GM19239 (cell line): ENCODE results near the gene FYTTD1.
A peak's percentile ranks its signal among the peaks of the same experiment; 100 is the strongest.
"Not testable (repeated sequence)": the region's sequence is repeated elsewhere in the genome, so short reads cannot be mapped to it uniquely, and the experiment has no call there.

Source experiments
- DNase-seq: peaks from one replicate; pipeline ENCODE4 v3.0.0; 2011; ENCODE audit warnings: low spot score; ENCODE audit not compliant: insufficient read length
- FAIRE-seq: peaks from 2 replicates; lab custom pipeline; 2011; peaks lifted over from hg19 to GRCh38; lab: Jason Lieb, UNC

FYTTD1 gene, protein sequence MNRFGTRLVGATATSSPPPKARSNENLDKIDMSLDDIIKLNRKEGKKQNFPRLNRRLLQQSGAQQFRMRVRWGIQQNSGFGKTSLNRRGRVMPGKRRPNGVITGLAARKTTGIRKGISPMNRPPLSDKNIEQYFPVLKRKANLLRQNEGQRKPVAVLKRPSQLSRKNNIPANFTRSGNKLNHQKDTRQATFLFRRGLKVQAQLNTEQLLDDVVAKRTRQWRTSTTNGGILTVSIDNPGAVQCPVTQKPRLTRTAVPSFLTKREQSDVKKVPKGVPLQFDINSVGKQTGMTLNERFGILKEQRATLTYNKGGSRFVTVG

DNA sequence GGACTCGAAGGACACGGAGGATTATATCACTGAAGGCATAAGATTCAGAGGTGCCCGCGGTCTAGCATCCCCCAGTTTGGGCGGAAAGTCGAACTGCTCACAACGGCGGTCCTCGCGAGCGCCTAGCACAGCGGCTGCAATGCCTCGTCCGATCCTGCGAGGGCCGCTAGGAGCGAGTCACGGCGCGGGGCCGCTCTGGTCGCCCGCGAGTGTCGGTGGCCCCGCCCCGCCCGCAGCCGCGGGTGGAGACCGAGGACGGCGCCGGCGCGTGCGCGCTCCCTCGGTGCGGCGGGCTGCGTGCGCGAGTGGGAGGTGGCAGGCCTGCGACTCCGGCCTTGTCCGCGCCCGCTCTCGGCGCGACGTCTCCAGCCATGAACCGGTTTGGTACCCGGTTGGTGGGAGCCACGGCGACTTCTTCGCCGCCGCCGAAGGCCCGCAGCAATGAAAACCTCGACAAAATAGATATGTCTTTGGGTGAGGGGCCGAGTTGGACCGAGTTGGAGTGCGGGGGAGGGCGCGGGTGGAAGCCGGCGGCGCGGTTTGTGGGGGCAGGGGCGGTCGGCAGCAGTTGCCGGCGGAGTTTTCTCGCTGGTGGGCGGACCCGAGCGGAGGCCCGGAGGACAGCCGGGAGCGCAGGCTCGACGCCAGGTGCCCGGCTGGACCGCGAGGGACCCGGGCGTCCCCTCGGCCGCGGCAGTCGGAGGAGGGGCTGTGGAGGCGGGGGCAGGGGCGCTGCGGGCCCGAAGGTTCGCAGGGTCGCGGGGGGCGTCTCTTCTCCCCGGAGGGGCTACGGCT lies at the start of gene FYTTD1:
FYTTD1 (plus strand) TSS at position 283 of the 795 bp plus-strand sequence; CDS start at position 372, 89 bp downstream.
- FAIRE-seq, result peak; percentile 87
- DNase-seq, result peak; percentile 67

DNA sequence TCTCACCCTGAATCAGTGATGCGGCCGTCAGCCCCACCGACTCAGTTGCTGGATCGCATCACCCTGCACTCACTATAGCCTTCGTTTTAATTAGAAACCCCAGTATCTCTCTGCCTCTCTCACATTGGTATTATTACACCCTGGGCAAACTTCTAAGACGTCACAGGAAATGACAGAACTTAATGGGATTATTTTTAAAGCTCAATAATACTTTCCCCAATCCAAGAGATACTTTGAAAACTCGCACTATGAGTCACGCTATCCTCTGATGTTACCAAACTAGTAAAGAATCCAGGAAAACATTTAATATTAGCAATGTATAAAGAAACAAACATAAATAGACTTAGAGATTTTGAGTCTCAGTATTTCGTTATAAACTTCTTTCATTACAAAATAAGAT lies 49.6 kb upstream of the FYTTD1 start:
- no peak for FAIRE-seq
- no peak for DNase-seq

GRCh38 chr3:197701841-197702240 lies 47.8 kb upstream of the FYTTD1 start:
- DNase-seq (no peak), FAIRE-seq (no peak)

DNA sequence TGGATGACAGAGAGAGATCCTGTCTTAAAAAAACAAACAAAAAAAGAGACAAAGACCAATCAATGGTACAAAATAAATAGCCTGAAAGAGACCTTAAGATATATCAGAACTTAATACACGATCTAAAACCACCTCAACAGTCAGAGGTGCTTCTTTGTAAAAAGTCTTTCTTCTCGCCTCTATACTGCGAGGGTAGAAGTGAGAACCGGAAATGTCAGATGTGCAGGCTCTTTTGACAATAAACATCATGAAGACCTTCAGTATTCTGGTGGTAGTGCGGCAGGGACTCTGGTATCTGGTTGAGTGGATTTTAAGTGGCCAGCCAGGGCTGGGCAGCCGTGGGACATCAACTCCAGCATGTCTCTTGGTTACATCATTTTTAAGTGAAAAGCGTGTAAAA lies 43.0 kb upstream of the FYTTD1 start:
- no peak for DNase-seq
- peak; percentile 40 for FAIRE-seq

GRCh38 chr3:197709135-197709534 lies 40.5 kb upstream of the FYTTD1 start:
- FAIRE-seq, result peak; percentile 42

GRCh38 chr3:197710965-197711364 lies 38.7 kb upstream of the FYTTD1 start:
- DNase-seq, FAIRE-seq: not testable (repeated sequence)

More at GRCh38 chr3:197709135-197709534, 40.5 kb upstream of the FYTTD1 start:
- no peak for DNase-seq

- FAIRE-seq (peak; percentile 98), DNase-seq (no peak)
Measured at GRCh38 chr3:197711973-197712707, 37.5 kb upstream of the FYTTD1 start.

DNA sequence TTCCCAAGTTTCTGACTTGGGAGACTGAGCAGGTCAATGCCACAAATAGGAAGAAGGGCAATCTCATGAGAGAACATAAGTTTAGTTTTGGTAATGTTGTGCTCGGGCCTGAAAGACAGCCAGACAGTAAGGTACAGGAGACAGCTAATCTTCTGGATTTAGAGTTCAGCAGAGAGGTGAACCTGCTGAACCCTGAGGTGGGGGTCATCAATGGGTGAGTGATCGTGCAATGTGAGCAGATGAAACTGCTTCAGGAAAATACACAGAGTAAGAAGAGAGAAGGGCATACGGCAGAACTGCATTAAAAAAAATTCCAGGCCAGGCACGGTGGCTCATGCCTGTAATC lies 36.2 kb upstream of the FYTTD1 start:
- FAIRE-seq (peak; percentile 78), DNase-seq (no peak)

GRCh38 chr3:197714251-197714650 lies 35.4 kb upstream of the FYTTD1 start:
- DNase-seq, result no peak
- no peak for FAIRE-seq

DNA sequence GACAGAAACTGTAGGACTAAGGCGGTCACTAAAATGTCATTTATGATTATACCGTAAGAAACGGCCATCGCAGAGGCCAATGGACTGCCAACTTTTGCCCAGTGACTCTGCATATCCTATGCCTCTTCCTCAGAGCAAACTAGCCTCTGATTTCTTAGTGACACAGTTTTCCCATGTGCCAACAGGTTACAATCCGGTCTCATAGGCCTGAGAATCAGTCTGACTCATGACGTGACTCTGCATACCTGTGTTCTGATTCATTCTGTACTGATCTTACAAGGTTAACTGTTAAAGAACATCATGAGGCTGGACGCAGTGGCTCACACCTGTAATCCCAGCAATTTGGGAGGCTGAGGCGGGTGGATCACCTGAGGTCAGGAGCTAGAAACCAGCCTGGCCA lies 30.8 kb upstream of the FYTTD1 start:
- no peak for DNase-seq
- no peak for FAIRE-seq

GRCh38 chr3:197720694-197721093 lies 29.0 kb upstream of the FYTTD1 start:
- FAIRE-seq (no peak), DNase-seq (no peak)

- DNase-seq, result no peak
- no peak for FAIRE-seq
Measured at GRCh38 chr3:197722734-197723133, 26.9 kb upstream of the FYTTD1 start.

GRCh38 chr3:197727878-197728277 lies 21.8 kb upstream of the FYTTD1 start:
- not testable (repeated sequence) for DNase-seq, FAIRE-seq

GRCh38 chr3:197728487-197728886 lies 21.2 kb upstream of the FYTTD1 start:
- no peak for FAIRE-seq
- DNase-seq, result no peak

DNA sequence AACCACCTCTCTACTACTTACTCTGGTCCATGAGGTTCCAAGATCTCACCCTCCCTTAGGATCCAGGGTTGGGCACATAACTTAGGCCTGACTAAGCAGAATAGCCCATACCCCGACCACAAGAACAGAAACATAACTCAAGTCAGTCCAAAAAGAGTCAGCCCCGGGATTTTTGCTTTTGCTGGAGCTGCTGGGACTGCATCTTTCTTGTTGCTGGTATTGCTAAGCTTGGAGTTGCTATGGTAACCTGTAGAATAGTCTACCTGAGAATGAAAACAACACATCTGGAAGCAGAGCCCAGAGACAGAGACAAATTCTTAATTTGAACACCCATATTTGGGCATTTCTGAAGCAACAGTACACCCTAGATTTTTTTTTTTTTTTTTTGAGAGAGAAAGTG lies 19.5 kb upstream of the FYTTD1 start:
- FAIRE-seq, result peak; percentile 21
- DNase-seq, result no peak

GRCh38 chr3:197730770-197731169 lies 18.9 kb upstream of the FYTTD1 start:
- not testable (repeated sequence) for DNase-seq, FAIRE-seq

GRCh38 chr3:197731483-197731882 lies 18.2 kb upstream of the FYTTD1 start:
- not testable (repeated sequence) for DNase-seq, FAIRE-seq

- FAIRE-seq (no peak), DNase-seq (no peak)
Measured at GRCh38 chr3:197733042-197733441, 16.6 kb upstream of the FYTTD1 start.

- DNase-seq (no peak), FAIRE-seq (peak; percentile 90)
Measured at GRCh38 chr3:197734667-197735318, 14.9 kb upstream of the FYTTD1 start.

- FAIRE-seq (peak; percentile 90), DNase-seq (no peak)
Measured at GRCh38 chr3:197736010-197736490, 13.6 kb upstream of the FYTTD1 start.
